T-cell (primary cell): ENCODE results near the gene JAG1. TPM values are rescaled to one million over a fixed set of nuclear protein-coding genes. Genes with fewer than 3 reads are reported as not detected.

Experiments
- ATAC-seq, 4 experiments: fragments of 200-7000 bp in 3 of 4; fragments of 150-1000 bp in 1 of 4; cut with Tn5 transposase; replicated peaks in 1 of 4; 1 replicate in 3 of 4; 2 replicates in 1 of 4; pipeline ENCODE4 v1.10.0; 2021; ENCODE audit warnings: moderate library complexity in 3 of 4, mild to moderate bottlenecking in 2 of 4, moderate number of reproducible peaks in 1 of 4
- CTCF ChIA-PET, 2 donors: fragments of 300-600 bp; sonication (Branson Sonifier 250); formaldehyde crosslinking; loops; one replicate each; lab custom pipeline; 2022; ENCODE audit warnings: antibody characterized with exemption in 2 of 2; lab: Charles Lee
- POLR2A ChIA-PET, 2 donors: fragments of 300-600 bp; sonication (Branson Sonifier 250); formaldehyde crosslinking; loops; one replicate each; lab custom pipeline; 2022; ENCODE audit warnings: antibody characterized with exemption in 2 of 2; lab: Charles Lee
- DNase-seq, 35 experiments: peaks; one replicate each; pipeline versions ENCODE4 v3.0.0 to v3.0.0-alpha.2; 2013 to 2023
- H3K27ac ChIP-seq: one replicate; pipeline ENCODE4 v1.5.1; 2013; ENCODE audit warnings: low read length
- H3K27me3 ChIP-seq, 2 experiments: replicated peaks in 1 of 2; 1 replicate in 1 of 2; 2 replicates in 1 of 2; pipeline versions ENCODE4 v1.6.1 to v1.7.0; 2013; ENCODE audit warnings: low read length in 1 of 2, mixed read lengths in 1 of 2; ENCODE audit not compliant: control insufficient read depth in 2 of 2, insufficient read depth in 2 of 2; ENCODE audit errors: extremely low read depth in 1 of 2
- H3K36me3 ChIP-seq, 2 donors: 1 replicate in 1 of 2; 2 replicates in 1 of 2; pipeline versions ENCODE4 v1.6.1 to v1.7.0; 2013; ENCODE audit warnings: low read length in 1 of 2; ENCODE audit not compliant: control insufficient read depth in 2 of 2, insufficient read depth in 1 of 2; ENCODE audit errors: extremely low read depth in 1 of 2
- H3K4me1 ChIP-seq, 2 experiments: 1 replicate in 1 of 2; 2 replicates in 1 of 2; pipeline versions ENCODE4 v1.6.1 to v1.7.0; 2013; ENCODE audit warnings: low read length in 2 of 2, mixed read lengths in 1 of 2; ENCODE audit not compliant: insufficient read depth in 2 of 2, control insufficient read depth in 1 of 2; ENCODE audit errors: extremely low read depth in 1 of 2
- H3K4me3 ChIP-seq, 2 donors: 1 replicate in 1 of 2; 2 replicates in 1 of 2; pipeline versions ENCODE4 v1.5.1 to v1.7.0; 2013; ENCODE audit warnings: mild to moderate bottlenecking in 2 of 2, low read length in 1 of 2, moderate library complexity in 1 of 2; ENCODE audit not compliant: control insufficient read depth in 1 of 2; ENCODE audit errors: extremely low read depth in 1 of 2
- H3K9me3 ChIP-seq: 2 replicates; pipeline ENCODE4 v1.7.0; 2013
- H3K27ac Mint-ChIP-seq, 2 donors: one replicate each; pipeline ENCODE4 v1.8.0; 2020 to 2021; ENCODE audit warnings: mild to moderate bottlenecking in 2 of 2, mixed read lengths in 2 of 2
- H3K27me3 Mint-ChIP-seq, 2 donors: one replicate each; pipeline ENCODE4 v1.8.0; 2021 to 2022; ENCODE audit warnings: mixed read lengths in 2 of 2
- H3K36me3 Mint-ChIP-seq: one replicate; pipeline ENCODE4 v1.8.0; 2021; ENCODE audit warnings: mixed read lengths
- H3K4me1 Mint-ChIP-seq, 3 donors: one replicate each; pipeline ENCODE4 v1.8.0; 2020 to 2022; ENCODE audit warnings: mixed read lengths in 3 of 3, mild to moderate bottlenecking in 1 of 3
- H3K4me3 Mint-ChIP-seq, 3 donors: one replicate each; pipeline ENCODE4 v1.8.0; 2020 to 2022; ENCODE audit warnings: mild to moderate bottlenecking in 3 of 3, mixed read lengths in 3 of 3, moderate library complexity in 3 of 3
- H3K9me3 Mint-ChIP-seq, 3 donors: one replicate each; pipeline ENCODE4 v1.8.0; 2020 to 2022; ENCODE audit warnings: mixed read lengths in 3 of 3
- WGBS: methylation state at CpG from one replicate; pipeline ENCODE4 v1.1.5; 2013; ENCODE audit warnings: missing lambda C conversion rate; ENCODE audit not compliant: insufficient coverage; 5-methylcytosine and 5-hydroxymethylcytosine counted together
- total RNA-seq, 35 experiments: library from RNA in 6 of 35; stranded (reverse) in 6 of 35; fragments of 120-200 nt in 1 of 35; gene quantifications; one replicate each; pipeline versions ENCODE4 v1.2.1 to v1.2.4 and lab custom pipeline; 2013 to 2026

The JAG1 gene
- total RNA-seq, 5 donors from 2014 or later (not counting 1 experiment from before 2014, with no cell fraction given) = 0.12 to 1.1 (median 0.56) TPM

GRCh38 chr20:10634211-10634610 is 39.6 kb downstream of the JAG1 start:
- WGBS = 88% methylated on average over 3 of the region's 5 CpGs
- H3K9me3 ChIP-seq = no peaks in the 10 kb centered on the region
- no peaks in the 10 kb centered on the region for H3K27me3 Mint-ChIP-seq
- POLR2A ChIA-PET = no interaction called here
- peaks cover 1 to 10% (median 7%) of the 10 kb centered on the region in 3 donors for H3K4me1 Mint-ChIP-seq
- CTCF ChIA-PET = no interaction called here
- no peak for DNase-seq
- H3K4me3 ChIP-seq = no peak overlapping the region
- H3K27ac ChIP-seq = no peak overlapping the region
- no peak overlapping the region for H3K4me3 Mint-ChIP-seq
- peaks cover 0 to 3% of the 10 kb centered on the region in 2 experiments for H3K4me1 ChIP-seq
- no peak overlapping the region for H3K27ac Mint-ChIP-seq
- ATAC-seq = no peak
- no peaks in the 10 kb centered on the region for H3K9me3 Mint-ChIP-seq
- no peaks in the 10 kb centered on the region for H3K27me3 ChIP-seq
- peaks cover 8% of the 10 kb centered on the region for H3K36me3 Mint-ChIP-seq
- no peaks in the 10 kb centered on the region for H3K36me3 ChIP-seq

GRCh38 chr20:10633718-10634117 is 40.1 kb downstream of the JAG1 start:
- Histone ChIP-seq H3K4me1 (peaks cover 0 to 3% of the 10 kb centered on the region in 2 experiments), H3K27ac (no peak overlapping the region), H3K9me3 (no peaks in the 10 kb centered on the region), H3K4me3 (no peak overlapping the region), H3K27me3 (no peaks in the 10 kb centered on the region), H3K36me3 (no peaks in the 10 kb centered on the region)
- Mint-ChIP-seq H3K36me3 (peaks cover 8% of the 10 kb centered on the region), H3K4me1 (peaks cover 1 to 10% (median 7%) of the 10 kb centered on the region in 3 donors), H3K4me3 (no peak overlapping the region), H3K27me3 (no peaks in the 10 kb centered on the region), H3K9me3 (no peaks in the 10 kb centered on the region), H3K27ac (no peak overlapping the region)
- CTCF ChIA-PET = no interaction called here
- ATAC-seq (peak in 1 of 4 experiments; percentile 55), DNase-seq (peak in 1 of 35 experiments; percentile 2)
- WGBS = 87% methylated on average over 5 of the region's 5 CpGs
- POLR2A ChIA-PET = no interaction called here

GRCh38 chr20:10632721-10633509 is 40.9 kb downstream of the JAG1 start:
- H3K4me1 ChIP-seq = peaks cover 0 to 3% of the 10 kb centered on the region in 2 experiments
- no peaks in the 10 kb centered on the region for H3K27me3 ChIP-seq
- 80% methylated on average over 7 of the region's 13 CpGs for WGBS
- ATAC-seq (no peak), DNase-seq (no peak)
- Mint-ChIP-seq H3K27me3 (no peaks in the 10 kb centered on the region), H3K27ac (no peak overlapping the region), H3K36me3 (peaks cover 8% of the 10 kb centered on the region), H3K4me1 (peaks cover 1 to 10% (median 7%) of the 10 kb centered on the region in 3 donors), H3K4me3 (peak overlapping the region in 1 of 3 donors; percentile 32), H3K9me3 (no peaks in the 10 kb centered on the region)
- no peaks in the 10 kb centered on the region for H3K9me3 ChIP-seq
- H3K36me3 ChIP-seq = no peaks in the 10 kb centered on the region
- ChIA-PET POLR2A (no interaction called here), CTCF (no interaction called here)
- H3K4me3 ChIP-seq = no peak overlapping the region
- no peak overlapping the region for H3K27ac ChIP-seq

GRCh38 chr20:10631126-10631525 is 42.7 kb downstream of the JAG1 start:
- no peak for ATAC-seq
- ChIA-PET CTCF (no interaction called here), POLR2A (no interaction called here)
- Mint-ChIP-seq H3K9me3 (no peaks in the 10 kb centered on the region), H3K4me1 (peaks cover 1 to 10% (median 7%) of the 10 kb centered on the region in 3 donors), H3K36me3 (peaks cover 8% of the 10 kb centered on the region), H3K27me3 (no peaks in the 10 kb centered on the region), H3K4me3 (no peak overlapping the region), H3K27ac (no peak overlapping the region)
- DNase-seq = no peak
- no peak overlapping the region for H3K4me3 ChIP-seq
- no peaks in the 10 kb centered on the region for H3K27me3 ChIP-seq
- peaks cover 0 to 3% of the 10 kb centered on the region in 2 experiments for H3K4me1 ChIP-seq
- H3K27ac ChIP-seq = no peak overlapping the region
- 90% methylated on average over 3 of the region's 4 CpGs for WGBS
- H3K36me3 ChIP-seq = no peaks in the 10 kb centered on the region
- no peaks in the 10 kb centered on the region for H3K9me3 ChIP-seq

- ATAC-seq = no peak
- H3K27ac ChIP-seq = no peak overlapping the region
- CTCF ChIA-PET = no interaction called here
These were observed 43.7 kb downstream of the JAG1 start for GRCh38 chr20:10629946-10630650.

GRCh38 chr20:10626896-10627295 is 46.9 kb downstream of the JAG1 start:
- peaks cover 0 to 4% (median 0%) of the 10 kb centered on the region in 3 donors for H3K9me3 Mint-ChIP-seq
- no peaks in the 10 kb centered on the region for H3K27me3 Mint-ChIP-seq
- no peaks in the 10 kb centered on the region for H3K27me3 ChIP-seq
- DNase-seq (no peak), ATAC-seq (no peak)
- WGBS = 100% methylated on average over 2 of the region's 3 CpGs
- H3K4me3 ChIP-seq = no peak overlapping the region
- no peaks in the 10 kb centered on the region for H3K4me1 ChIP-seq
- H3K4me1 Mint-ChIP-seq = no peaks in the 10 kb centered on the region
- POLR2A ChIA-PET = no interaction called here
- H3K27ac Mint-ChIP-seq = no peak overlapping the region
- no peaks in the 10 kb centered on the region for H3K36me3 ChIP-seq
- H3K27ac ChIP-seq = no peak overlapping the region
- CTCF ChIA-PET = no interaction called here
- H3K9me3 ChIP-seq = no peaks in the 10 kb centered on the region
- H3K36me3 Mint-ChIP-seq = peaks cover 32% of the 10 kb centered on the region
- H3K4me3 Mint-ChIP-seq = no peak overlapping the region

More at GRCh38 chr20:10629946-10630650, 43.7 kb downstream of the JAG1 start:
- Mint-ChIP-seq H3K4me3 (no peak overlapping the region), H3K27ac (no peak overlapping the region), H3K4me1 (peaks cover 1 to 10% (median 7%) of the 10 kb centered on the region in 3 donors), H3K36me3 (peaks cover 12% of the 10 kb centered on the region), H3K9me3 (no peaks in the 10 kb centered on the region), H3K27me3 (no peaks in the 10 kb centered on the region)
- Histone ChIP-seq H3K36me3 (no peaks in the 10 kb centered on the region), H3K9me3 (no peaks in the 10 kb centered on the region), H3K4me1 (peaks cover 0 to 3% of the 10 kb centered on the region in 2 experiments), H3K27me3 (no peaks in the 10 kb centered on the region), H3K4me3 (no peak overlapping the region)
- WGBS = 100% methylated on average over 5 of the region's 9 CpGs
- no peak for DNase-seq
- POLR2A ChIA-PET = no interaction called here
